H9 (cell line): ENCODE data around the gene DNAI2. TPM values are rescaled to one million over a fixed set of nuclear protein-coding genes. Genes with fewer than 3 reads are reported as not detected.

Source experiments
- DNase-seq: peaks from one replicate; pipeline ENCODE4 v3.0.0-alpha.2; 2017
- H2AFZ ChIP-seq: one replicate; pipeline ENCODE4 v1.6.1; 2013; ENCODE audit warnings: mild to moderate bottlenecking, low read length, control low read depth, moderate library complexity
- H2AK5ac ChIP-seq: 2 replicates; pipeline ENCODE4 v1.6.1; 2013; ENCODE audit warnings: low read length, control low read depth, mixed read lengths; ENCODE audit not compliant: insufficient read length
- H2BK120ac ChIP-seq: one replicate; pipeline ENCODE4 v1.6.1; 2013; ENCODE audit warnings: low read depth, mild to moderate bottlenecking, low read length, control low read depth, inconsistent platforms; ENCODE audit not compliant: poor library complexity, severe bottlenecking
- H2BK12ac ChIP-seq: 2 replicates; pipeline ENCODE4 v1.6.1; 2013; ENCODE audit warnings: low read length, control low read depth, mixed read lengths, low read depth; ENCODE audit not compliant: insufficient read length
- H2BK15ac ChIP-seq: 2 replicates; pipeline ENCODE4 v1.6.1; 2013; ENCODE audit warnings: low read depth, low read length, control low read depth
- H2BK20ac ChIP-seq: one replicate; pipeline ENCODE4 v1.6.1; 2013; ENCODE audit warnings: low read depth, mild to moderate bottlenecking, low read length, control low read depth, inconsistent platforms; ENCODE audit not compliant: poor library complexity, severe bottlenecking
- H2BK5ac ChIP-seq: 2 replicates; pipeline ENCODE4 v1.6.1; 2013; ENCODE audit warnings: low read length, control low read depth, mixed read lengths; ENCODE audit not compliant: insufficient read length
- H3K14ac ChIP-seq: 2 replicates; pipeline ENCODE4 v1.6.1; 2013; ENCODE audit warnings: low read length, control low read depth; ENCODE audit not compliant: insufficient read depth
- H3K18ac ChIP-seq: 2 replicates; pipeline ENCODE4 v1.6.1; 2013; ENCODE audit warnings: low read depth, mild to moderate bottlenecking, mixed read lengths, low read length, control low read depth; ENCODE audit not compliant: insufficient read length
- H3K23ac ChIP-seq: 2 replicates; pipeline ENCODE4 v1.6.1; 2013; ENCODE audit warnings: low read length, control low read depth, mixed read lengths, low read depth; ENCODE audit not compliant: insufficient read length
- H3K23me2 ChIP-seq: 2 replicates; pipeline ENCODE4 v1.6.1; 2013; ENCODE audit warnings: low read depth, mild to moderate bottlenecking, mixed read lengths, low read length, control low read depth; ENCODE audit not compliant: insufficient read length, poor library complexity, severe bottlenecking
- H3K27ac ChIP-seq: 2 replicates; pipeline ENCODE4 v1.5.1; 2013; ENCODE audit warnings: low read length, control low read depth, mixed read lengths, low read depth; ENCODE audit not compliant: insufficient read length
- H3K27me3 ChIP-seq: 2 replicates; pipeline ENCODE4 v1.6.1; 2013; ENCODE audit warnings: low read length, control low read depth, inconsistent platforms; ENCODE audit not compliant: insufficient read depth
- H3K4ac ChIP-seq: 2 replicates; pipeline ENCODE4 v1.6.1; 2013; ENCODE audit warnings: low read depth, mild to moderate bottlenecking, control low read depth, inconsistent platforms, low read length, moderate library complexity
- H3K4me1 ChIP-seq: 2 replicates; pipeline ENCODE4 v1.6.1; 2013; ENCODE audit warnings: low read length, control low read depth, inconsistent platforms; ENCODE audit not compliant: insufficient read depth
- H3K4me2 ChIP-seq: 2 replicates; pipeline ENCODE4 v1.6.1; 2013; ENCODE audit warnings: low read length, control low read depth, mixed read lengths; ENCODE audit not compliant: insufficient read length, insufficient read depth
- H3K56ac ChIP-seq: 2 replicates; pipeline ENCODE4 v1.6.1; 2013; ENCODE audit warnings: low read depth, mild to moderate bottlenecking, mixed read lengths, low read length, control low read depth; ENCODE audit not compliant: insufficient read length
- H3K79me1 ChIP-seq: 2 replicates; pipeline ENCODE4 v1.6.1; 2013; ENCODE audit warnings: low read depth, mild to moderate bottlenecking, moderate library complexity, low read length, control low read depth, inconsistent platforms; ENCODE audit not compliant: insufficient read depth, poor library complexity, severe bottlenecking
- H3K79me2 ChIP-seq: 2 replicates; pipeline ENCODE4 v1.6.1; 2013; ENCODE audit warnings: low read length, control low read depth, inconsistent platforms; ENCODE audit not compliant: insufficient read depth
- H3K9ac ChIP-seq: 2 replicates; pipeline ENCODE4 v1.6.1; 2013; ENCODE audit warnings: low read length, control low read depth, mixed read lengths; ENCODE audit not compliant: insufficient read length; ENCODE audit errors: extremely low read depth
- H3K9me3 ChIP-seq: one replicate; pipeline ENCODE4 v1.6.1; 2013; ENCODE audit warnings: low read depth, low read length, inconsistent platforms; ENCODE audit not compliant: control insufficient read depth
- H3T11ph ChIP-seq: one replicate; pipeline ENCODE4 v1.6.1; 2013; ENCODE audit warnings: mild to moderate bottlenecking, low read length, control low read depth, inconsistent platforms
- H4K20me1 ChIP-seq: one replicate; pipeline ENCODE4 v1.6.1; 2013; ENCODE audit not compliant: control insufficient read depth, insufficient read length, insufficient read depth
- H4K5ac ChIP-seq: 2 replicates; pipeline ENCODE4 v1.6.1; 2013; ENCODE audit warnings: low read depth, mild to moderate bottlenecking, mixed read lengths, low read length, control low read depth; ENCODE audit not compliant: insufficient read length
- H4K8ac ChIP-seq: replicated peaks from 2 replicates; pipeline ENCODE4 v1.6.1; 2013; ENCODE audit warnings: low read length, control low read depth, mixed read lengths, low read depth; ENCODE audit not compliant: insufficient read length
- H4K91ac ChIP-seq: 2 replicates; pipeline ENCODE4 v1.6.1; 2013; ENCODE audit warnings: low read depth, mild to moderate bottlenecking, moderate library complexity, mixed read lengths, low read length, control low read depth; ENCODE audit not compliant: insufficient read length
- H3K27ac Mint-ChIP-seq, 3 experiments: 2 replicates in 2 of 3; 3 replicates in 1 of 3; pipeline ENCODE4 v1.8.0; 2020 to 2021; ENCODE audit warnings: mixed read lengths in 3 of 3, mild to moderate bottlenecking in 1 of 3, moderate library complexity in 1 of 3
- H3K27me3 Mint-ChIP-seq: 2 replicates; pipeline ENCODE4 v1.8.0; 2021; ENCODE audit warnings: low read depth, mild to moderate bottlenecking, moderate library complexity, mixed read lengths
- H3K36me3 Mint-ChIP-seq, 3 experiments: 2 replicates in 2 of 3; 3 replicates in 1 of 3; pipeline ENCODE4 v1.8.0; 2020 to 2021; ENCODE audit warnings: low read depth in 3 of 3, mixed read lengths in 3 of 3; ENCODE audit not compliant: insufficient read depth in 1 of 3
- H3K4me1 Mint-ChIP-seq, 2 experiments: 2 replicates each; pipeline ENCODE4 v1.8.0; 2020; ENCODE audit warnings: mixed read lengths in 2 of 2
- H3K4me3 Mint-ChIP-seq, 2 experiments: 2 replicates in 1 of 2; 3 replicates in 1 of 2; pipeline ENCODE4 v1.8.0; 2020 to 2021; ENCODE audit warnings: mild to moderate bottlenecking in 2 of 2, mixed read lengths in 2 of 2, moderate library complexity in 1 of 2
- H3K9me3 Mint-ChIP-seq, 2 experiments: 2 replicates in 1 of 2; 3 replicates in 1 of 2; pipeline ENCODE4 v1.8.0; 2020; ENCODE audit warnings: mild to moderate bottlenecking in 2 of 2, mixed read lengths in 2 of 2, moderate library complexity in 1 of 2
- WGBS: extraction: QIAGEN DNeasy Blood & Tissue Kit; methylation state at CpG from one replicate; pipeline ENCODE4 v1.1.7; 2013; ENCODE audit warnings: missing lambda C conversion rate, low lambda C conversion rate, mixed read lengths; ENCODE audit not compliant: insufficient read length; ENCODE audit errors: extremely low coverage; 5-methylcytosine and 5-hydroxymethylcytosine counted together
- total RNA-seq: library from RNA; stranded (reverse); gene quantifications from 2 replicates; pipeline ENCODE4 v1.2.1, GENCODE V29; 2021
- TF ChIP-seq, protein P1 (sequence below): fragments of 200-600 bp; sonication (generic); conservative IDR thresholded peaks from 3 replicates; pipeline ENCODE4 v1.8.0; 2021; ENCODE audit warnings: antibody characterized with exemption, mild to moderate bottlenecking

The DNAI2 gene
- total RNA-seq, 1 experiment from 2014 or later, result not detected

DNA sequence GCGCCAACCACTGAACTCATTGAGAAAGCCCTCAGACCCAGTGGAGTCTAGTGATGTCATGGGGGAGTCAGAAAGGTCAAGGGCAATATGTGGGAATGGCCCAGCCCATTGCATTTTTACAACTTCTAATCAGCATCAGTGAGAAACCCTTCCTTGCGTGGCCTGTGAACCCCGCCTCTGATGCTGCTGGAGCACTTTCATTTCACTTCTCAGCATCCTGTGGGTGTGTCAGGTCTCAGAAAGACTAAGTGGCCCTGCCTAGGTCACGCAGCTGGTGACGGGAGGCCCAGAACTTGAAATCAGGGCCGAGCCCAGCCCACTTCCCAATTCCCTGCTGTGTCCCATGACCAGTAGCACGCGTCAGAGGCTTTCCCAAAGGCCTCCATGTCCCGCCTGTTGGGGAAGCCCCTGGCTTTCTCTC, 6.1 kb downstream of the DNAI2 start:
- H2BK15ac ChIP-seq, result no peak overlapping the region
- no CpG with 5 or more reads among the region's 9 CpGs for WGBS
- no peaks in the 10 kb centered on the region for H3K79me2 ChIP-seq
- no peak overlapping the region for H3K4me2 ChIP-seq
- H3K27ac ChIP-seq, result no peak overlapping the region
- no peak overlapping the region for H4K91ac ChIP-seq
- H2BK12ac ChIP-seq, result no peak overlapping the region
- no peaks in the 10 kb centered on the region for H3K36me3 Mint-ChIP-seq
- H3K56ac ChIP-seq, result no peak overlapping the region
- TF ChIP-seq, protein P1, sequence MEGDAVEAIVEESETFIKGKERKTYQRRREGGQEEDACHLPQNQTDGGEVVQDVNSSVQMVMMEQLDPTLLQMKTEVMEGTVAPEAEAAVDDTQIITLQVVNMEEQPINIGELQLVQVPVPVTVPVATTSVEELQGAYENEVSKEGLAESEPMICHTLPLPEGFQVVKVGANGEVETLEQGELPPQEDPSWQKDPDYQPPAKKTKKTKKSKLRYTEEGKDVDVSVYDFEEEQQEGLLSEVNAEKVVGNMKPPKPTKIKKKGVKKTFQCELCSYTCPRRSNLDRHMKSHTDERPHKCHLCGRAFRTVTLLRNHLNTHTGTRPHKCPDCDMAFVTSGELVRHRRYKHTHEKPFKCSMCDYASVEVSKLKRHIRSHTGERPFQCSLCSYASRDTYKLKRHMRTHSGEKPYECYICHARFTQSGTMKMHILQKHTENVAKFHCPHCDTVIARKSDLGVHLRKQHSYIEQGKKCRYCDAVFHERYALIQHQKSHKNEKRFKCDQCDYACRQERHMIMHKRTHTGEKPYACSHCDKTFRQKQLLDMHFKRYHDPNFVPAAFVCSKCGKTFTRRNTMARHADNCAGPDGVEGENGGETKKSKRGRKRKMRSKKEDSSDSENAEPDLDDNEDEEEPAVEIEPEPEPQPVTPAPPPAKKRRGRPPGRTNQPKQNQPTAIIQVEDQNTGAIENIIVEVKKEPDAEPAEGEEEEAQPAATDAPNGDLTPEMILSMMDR, result no peak
- H3K4me3 Mint-ChIP-seq, result no peak overlapping the region
- H3K79me1 ChIP-seq, result no peaks in the 10 kb centered on the region
- no peak overlapping the region for H3K9ac ChIP-seq
- no peak overlapping the region for H2BK20ac ChIP-seq
- H3K4me1 ChIP-seq, result no peaks in the 10 kb centered on the region
- H3K23me2 ChIP-seq, result peaks cover 4% of the 10 kb centered on the region
- no peak overlapping the region for H3T11ph ChIP-seq
- H4K20me1 ChIP-seq, result no peaks in the 10 kb centered on the region
- H3K18ac ChIP-seq, result no peak overlapping the region
- H3K4ac ChIP-seq, result no peak overlapping the region
- no peaks in the 10 kb centered on the region for H3K27me3 ChIP-seq
- no peak overlapping the region for H3K27ac Mint-ChIP-seq
- H2BK120ac ChIP-seq, result no peak overlapping the region
- H3K23ac ChIP-seq, result no peak overlapping the region
- H4K8ac ChIP-seq, result no peak overlapping the region
- no peak overlapping the region for H3K14ac ChIP-seq
- no peak overlapping the region for H2AFZ ChIP-seq
- no peak overlapping the region for H2BK5ac ChIP-seq
- no peaks in the 10 kb centered on the region for H3K9me3 ChIP-seq
- H3K9me3 Mint-ChIP-seq, result no peaks in the 10 kb centered on the region
- H3K27me3 Mint-ChIP-seq, result peaks cover 26% of the 10 kb centered on the region
- no peak overlapping the region for H4K5ac ChIP-seq
- peaks cover 5 to 11% of the 10 kb centered on the region in 2 experiments; a peak in 3 of 4 replicates for H3K4me1 Mint-ChIP-seq
- DNase-seq, result no peak
- H2AK5ac ChIP-seq, result no peak overlapping the region
